ENCODE results near the gene JMJD6.

The JMJD6 gene

GRCh38 chr17:76679239-76679638 is 47.2 kb downstream of the JMJD6 start:
- in situ Hi-C loops (cut with HindIII; ENCODE audit: low pct_ligation_motif_present, low sequenced_read_pairs): no loop called here
- H3K4me3 ChIP-seq (ENCODE audit: low read depth, low read length): no peak overlapping the region
- H3K27me3 ChIP-seq (replicated peaks): no peaks in the 10 kb centered on the region
- no peak for DNase-seq
- TF ChIP-seq, protein P1, sequence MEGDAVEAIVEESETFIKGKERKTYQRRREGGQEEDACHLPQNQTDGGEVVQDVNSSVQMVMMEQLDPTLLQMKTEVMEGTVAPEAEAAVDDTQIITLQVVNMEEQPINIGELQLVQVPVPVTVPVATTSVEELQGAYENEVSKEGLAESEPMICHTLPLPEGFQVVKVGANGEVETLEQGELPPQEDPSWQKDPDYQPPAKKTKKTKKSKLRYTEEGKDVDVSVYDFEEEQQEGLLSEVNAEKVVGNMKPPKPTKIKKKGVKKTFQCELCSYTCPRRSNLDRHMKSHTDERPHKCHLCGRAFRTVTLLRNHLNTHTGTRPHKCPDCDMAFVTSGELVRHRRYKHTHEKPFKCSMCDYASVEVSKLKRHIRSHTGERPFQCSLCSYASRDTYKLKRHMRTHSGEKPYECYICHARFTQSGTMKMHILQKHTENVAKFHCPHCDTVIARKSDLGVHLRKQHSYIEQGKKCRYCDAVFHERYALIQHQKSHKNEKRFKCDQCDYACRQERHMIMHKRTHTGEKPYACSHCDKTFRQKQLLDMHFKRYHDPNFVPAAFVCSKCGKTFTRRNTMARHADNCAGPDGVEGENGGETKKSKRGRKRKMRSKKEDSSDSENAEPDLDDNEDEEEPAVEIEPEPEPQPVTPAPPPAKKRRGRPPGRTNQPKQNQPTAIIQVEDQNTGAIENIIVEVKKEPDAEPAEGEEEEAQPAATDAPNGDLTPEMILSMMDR (IDR thresholded peaks at IDR 0.05; ENCODE audit: low read depth, low read length, missing control alignments): no peak
- H3K36me3 ChIP-seq (replicated peaks): peaks cover 43% of the 10 kb centered on the region
- H3K27ac ChIP-seq: no peak overlapping the region

DNA sequence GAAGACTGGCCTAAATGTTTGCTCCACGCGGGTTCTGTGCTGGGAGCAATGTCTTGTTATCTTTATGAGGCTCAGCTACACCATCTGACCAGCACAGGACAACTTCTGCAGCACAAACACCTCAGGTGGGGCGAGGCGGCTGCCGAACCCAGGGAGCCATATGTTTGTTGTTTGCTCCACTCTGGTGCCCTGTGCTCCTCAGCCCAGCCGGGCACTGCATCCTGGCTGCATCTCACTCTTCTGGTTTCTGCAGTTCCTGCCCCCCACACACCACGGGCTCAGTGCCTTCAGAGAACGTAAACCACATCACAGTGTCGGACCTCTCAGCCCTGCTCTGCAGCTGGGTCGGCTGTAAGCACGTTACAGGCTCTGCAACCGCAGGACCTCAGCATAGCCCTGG is 48.1 kb downstream of the JMJD6 start:
- Histone ChIP-seq H3K36me3 (replicated peaks) (peaks cover 36% of the 10 kb centered on the region), H3K27ac (no peak overlapping the region), H3K27me3 (replicated peaks) (no peaks in the 10 kb centered on the region), H3K4me3 (ENCODE audit: low read depth, low read length) (no peak overlapping the region)
- in situ Hi-C loops (cut with HindIII; ENCODE audit: low pct_ligation_motif_present, low sequenced_read_pairs): no loop called here
- TF ChIP-seq, protein P1 (IDR thresholded peaks at IDR 0.05; ENCODE audit: low read depth, low read length, missing control alignments): no peak
- no peak for DNase-seq

DNA sequence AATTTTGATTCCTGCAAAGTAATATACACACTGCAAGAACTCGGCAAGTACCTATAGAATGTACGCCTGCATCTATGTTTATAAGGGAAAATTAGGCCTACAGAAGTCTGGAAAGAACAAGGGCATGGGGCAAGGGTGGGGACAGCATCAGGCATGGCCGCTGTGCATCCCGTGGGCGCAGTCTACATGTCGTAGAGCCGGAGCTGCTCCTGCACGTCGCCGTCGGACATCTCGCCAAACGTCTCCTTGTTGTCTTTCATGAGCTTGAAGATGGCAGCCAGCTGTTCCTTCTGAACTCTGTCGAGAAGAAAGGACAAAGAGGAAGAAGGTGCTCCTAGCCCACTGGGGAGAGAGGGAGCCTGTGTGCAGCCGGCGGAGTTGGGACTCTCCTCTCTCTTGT is 49.0 kb downstream of the JMJD6 start:
- peaks cover 27% of the 10 kb centered on the region for H3K36me3 ChIP-seq (replicated peaks)
- H3K27me3 ChIP-seq (replicated peaks): no peaks in the 10 kb centered on the region
- H3K4me3 ChIP-seq (ENCODE audit: low read depth, low read length): no peak overlapping the region
- H3K27ac ChIP-seq: no peak overlapping the region
- TF ChIP-seq, protein P1 (IDR thresholded peaks at IDR 0.05; ENCODE audit: low read depth, low read length, missing control alignments): no peak
- DNase-seq: no peak
- in situ Hi-C loops (cut with HindIII; ENCODE audit: low pct_ligation_motif_present, low sequenced_read_pairs): no loop called here

DNA sequence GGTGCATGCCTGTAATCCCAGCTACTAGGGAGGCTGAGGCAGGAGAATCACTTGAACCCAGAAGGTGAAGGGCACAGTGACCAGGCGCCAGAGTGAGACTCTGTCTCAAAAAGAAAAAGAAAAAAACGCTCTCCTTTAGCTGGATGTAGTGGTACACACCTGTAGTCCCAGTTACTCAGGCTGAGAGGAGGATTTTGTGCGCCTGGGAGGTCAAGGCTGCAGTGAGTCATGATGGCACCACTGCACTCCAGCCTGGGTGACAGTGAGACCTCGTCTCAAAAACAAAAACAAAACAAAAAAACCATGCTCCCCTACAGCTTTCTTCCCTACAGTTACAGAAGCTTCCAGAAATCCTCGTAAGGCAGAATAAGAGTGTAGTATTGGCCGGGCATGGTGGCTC is 49.8 kb downstream of the JMJD6 start:
- H3K36me3 ChIP-seq (replicated peaks): peaks cover 27% of the 10 kb centered on the region
- no peak overlapping the region for H3K4me3 ChIP-seq (ENCODE audit: low read depth, low read length)
- TF ChIP-seq, protein P1 (IDR thresholded peaks at IDR 0.05; ENCODE audit: low read depth, low read length, missing control alignments): no peak
- no peak overlapping the region for H3K27ac ChIP-seq
- no peaks in the 10 kb centered on the region for H3K27me3 ChIP-seq (replicated peaks)
- in situ Hi-C loops (cut with HindIII; ENCODE audit: low pct_ligation_motif_present, low sequenced_read_pairs): no loop called here
- DNase-seq: no peak

DNA sequence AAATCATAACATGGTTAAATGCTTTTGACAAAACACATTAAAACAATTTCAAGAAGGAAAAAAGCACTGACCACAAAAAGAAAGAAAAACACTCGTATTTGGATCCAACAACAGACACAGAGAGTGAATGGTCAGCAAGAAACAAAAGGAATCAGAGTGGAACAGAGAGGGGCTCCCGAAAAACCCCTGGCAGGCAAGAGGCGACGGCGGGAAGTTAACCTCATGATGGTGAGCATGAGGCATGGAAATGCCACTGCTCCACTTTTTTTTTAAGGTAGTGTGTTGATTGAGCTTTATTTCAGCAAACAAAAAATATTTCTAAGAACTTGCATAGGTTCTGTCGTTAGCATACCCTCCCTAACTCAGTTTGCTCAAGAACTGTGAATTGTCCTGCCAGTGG is 50.8 kb downstream of the JMJD6 start:
- TF ChIP-seq, protein P1 (IDR thresholded peaks at IDR 0.05; ENCODE audit: low read depth, low read length, missing control alignments): no peak
- DNase-seq: no peak
- Histone ChIP-seq H3K27ac (no peak overlapping the region), H3K36me3 (replicated peaks) (peaks cover 27% of the 10 kb centered on the region), H3K4me3 (ENCODE audit: low read depth, low read length) (no peak overlapping the region), H3K27me3 (replicated peaks) (no peaks in the 10 kb centered on the region)
- in situ Hi-C loops (cut with HindIII; ENCODE audit: low pct_ligation_motif_present, low sequenced_read_pairs): no loop called here

DNA sequence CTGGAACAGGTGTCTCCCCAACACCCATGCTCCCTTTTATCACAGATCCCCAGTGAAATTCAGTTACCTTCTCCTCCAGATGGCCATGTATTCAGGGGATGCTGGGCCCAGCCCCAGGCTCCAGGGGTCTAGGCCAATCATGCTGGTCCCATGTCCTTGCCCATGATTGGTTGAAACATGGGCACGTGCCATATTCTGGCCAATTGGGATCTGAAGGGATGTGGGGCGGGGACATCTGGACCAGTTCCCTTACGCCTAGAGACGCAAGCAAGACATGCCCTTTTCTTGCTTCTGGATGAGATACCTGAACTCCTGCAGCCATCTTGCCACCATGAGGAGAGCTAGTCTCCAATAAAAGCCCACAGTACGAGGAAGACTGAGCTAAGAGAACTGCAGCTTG is 51.8 kb downstream of the JMJD6 start:
- no peak for DNase-seq
- in situ Hi-C loops (cut with HindIII; ENCODE audit: low pct_ligation_motif_present, low sequenced_read_pairs): no loop called here
- H3K36me3 ChIP-seq (replicated peaks): peaks cover 27% of the 10 kb centered on the region
- TF ChIP-seq, protein P1 (IDR thresholded peaks at IDR 0.05; ENCODE audit: low read depth, low read length, missing control alignments): no peak
- H3K27ac ChIP-seq: no peak overlapping the region
- no peaks in the 10 kb centered on the region for H3K27me3 ChIP-seq (replicated peaks)
- H3K4me3 ChIP-seq (ENCODE audit: low read depth, low read length): no peak overlapping the region
